ENCODE measurements around the gene PPA2.

The PPA2 gene

DNA sequence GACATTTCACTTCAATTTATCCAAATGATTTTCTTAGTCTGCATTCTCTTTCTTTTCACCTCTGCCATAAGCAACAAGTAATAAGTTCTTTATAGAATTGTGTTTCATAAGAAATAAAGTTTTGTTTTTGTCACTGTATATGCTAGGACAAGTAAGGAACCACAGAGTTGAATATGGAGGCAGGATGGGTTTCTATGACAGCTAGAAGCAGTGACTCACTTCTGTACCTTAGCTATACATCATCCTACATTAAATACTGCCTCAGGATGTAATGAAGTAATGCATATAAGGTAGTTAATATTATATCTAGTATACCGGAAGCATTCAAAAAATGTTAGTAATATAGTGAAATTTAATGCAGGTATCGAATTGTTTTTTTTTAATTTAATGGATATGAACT lies 128.0 kb downstream of the PPA2 start:
- Histone ChIP-seq H3K9me3 (ENCODE audit: control insufficient read depth, insufficient read depth, low read length) (no peaks in the 10 kb centered on the region), H3F3A (ENCODE audit: control insufficient read depth, insufficient read depth) (no peaks in the 10 kb centered on the region), H4K20me1 (ENCODE audit: control insufficient read depth, insufficient read depth, low read depth, low read length) (no peaks in the 10 kb centered on the region), H3K9me2 (replicated peaks; ENCODE audit: control insufficient read depth, low read length) (no peaks in the 10 kb centered on the region), H3K36me3 (ENCODE audit: control insufficient read depth, low read length) (no peaks in the 10 kb centered on the region), H3K27ac (ENCODE audit: low read depth, low read length) (no peak overlapping the region), H3K4me2 (ENCODE audit: low read length) (no peak overlapping the region), H3K79me2 (ENCODE audit: control insufficient read depth, low read length) (no peaks in the 10 kb centered on the region), H3K4me3 (ENCODE audit: low read length) (no peak overlapping the region), H3K4me1 (ENCODE audit: control insufficient read depth, low read length) (no peaks in the 10 kb centered on the region), H3K27me3 (ENCODE audit: control insufficient read depth, low read length) (no peaks in the 10 kb centered on the region)
- TF ChIP-seq CTCF (IDR thresholded peaks at IDR 0.05; ENCODE audit: low read depth, low read length, poor library complexity, severe bottlenecking) (no peak), EZH2phosphoT487 (IDR thresholded peaks at IDR 0.05; ENCODE audit: borderline replicate concordance, low read length) (no peak)

DNA sequence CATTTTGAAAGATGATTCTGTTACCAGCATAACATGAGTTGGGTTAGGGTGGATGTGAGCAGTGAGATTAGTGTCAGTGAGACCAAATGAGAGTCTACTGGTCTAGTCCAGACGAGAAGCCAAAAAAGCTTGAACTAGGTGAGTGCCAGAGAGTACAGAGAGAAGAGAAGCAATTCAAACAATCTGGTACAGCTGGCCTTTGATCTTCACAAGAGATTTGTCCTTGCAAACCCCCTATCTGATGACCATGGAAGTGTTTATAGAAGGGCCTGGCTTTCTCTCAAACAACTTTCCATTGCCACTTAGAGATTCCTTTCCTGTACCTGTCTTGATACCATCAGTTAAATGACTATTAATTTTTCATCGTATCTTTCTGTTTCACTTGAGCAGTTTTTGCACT lies 128.5 kb downstream of the PPA2 start:
- Histone ChIP-seq H3K27me3 (ENCODE audit: control insufficient read depth, low read length) (no peaks in the 10 kb centered on the region), H3K36me3 (ENCODE audit: control insufficient read depth, low read length) (no peaks in the 10 kb centered on the region), H3K27ac (ENCODE audit: low read depth, low read length) (no peak overlapping the region), H3F3A (ENCODE audit: control insufficient read depth, insufficient read depth) (no peaks in the 10 kb centered on the region), H3K4me3 (ENCODE audit: low read length) (no peak overlapping the region), H3K9me2 (replicated peaks; ENCODE audit: control insufficient read depth, low read length) (no peaks in the 10 kb centered on the region), H3K79me2 (ENCODE audit: control insufficient read depth, low read length) (no peaks in the 10 kb centered on the region), H3K4me2 (ENCODE audit: low read length) (no peak overlapping the region), H3K9me3 (ENCODE audit: control insufficient read depth, insufficient read depth, low read length) (no peaks in the 10 kb centered on the region), H4K20me1 (ENCODE audit: control insufficient read depth, insufficient read depth, low read depth, low read length) (no peaks in the 10 kb centered on the region), H3K4me1 (ENCODE audit: control insufficient read depth, low read length) (no peaks in the 10 kb centered on the region)
- TF ChIP-seq EZH2phosphoT487 (IDR thresholded peaks at IDR 0.05; ENCODE audit: borderline replicate concordance, low read length) (no peak), CTCF (IDR thresholded peaks at IDR 0.05; ENCODE audit: low read depth, low read length, poor library complexity, severe bottlenecking) (no peak)

GRCh38 chr4:105344141-105344540 lies 129.7 kb downstream of the PPA2 start:
- no peaks in the 10 kb centered on the region for H3K27me3 ChIP-seq (ENCODE audit: control insufficient read depth, low read length)
- TF ChIP-seq EZH2phosphoT487 (IDR thresholded peaks at IDR 0.05; ENCODE audit: borderline replicate concordance, low read length) = no peak
- TF ChIP-seq CTCF (IDR thresholded peaks at IDR 0.05; ENCODE audit: low read depth, low read length, poor library complexity, severe bottlenecking) = no peak
- no peaks in the 10 kb centered on the region for H3F3A ChIP-seq (ENCODE audit: control insufficient read depth, insufficient read depth)
- no peaks in the 10 kb centered on the region for H3K4me1 ChIP-seq (ENCODE audit: control insufficient read depth, low read length)
- H3K79me2 ChIP-seq (ENCODE audit: control insufficient read depth, low read length) = no peaks in the 10 kb centered on the region
- H3K9me3 ChIP-seq (ENCODE audit: control insufficient read depth, insufficient read depth, low read length) = no peaks in the 10 kb centered on the region
- H3K9me2 ChIP-seq (replicated peaks; ENCODE audit: control insufficient read depth, low read length) = no peaks in the 10 kb centered on the region
- H3K27ac ChIP-seq (ENCODE audit: low read depth, low read length) = no peak overlapping the region
- no peaks in the 10 kb centered on the region for H4K20me1 ChIP-seq (ENCODE audit: control insufficient read depth, insufficient read depth, low read depth, low read length)
- no peak overlapping the region for H3K4me3 ChIP-seq (ENCODE audit: low read length)
- no peaks in the 10 kb centered on the region for H3K36me3 ChIP-seq (ENCODE audit: control insufficient read depth, low read length)
- no peak overlapping the region for H3K4me2 ChIP-seq (ENCODE audit: low read length)

Data from DOHH2 (cell line).